Activated CD4-positive, alpha-beta T cell treated with anti-CD3 and anti-CD28 coated beads, Interleukin-2, amount 50 U/mL, for 4 hours (primary cell): ENCODE measurements around the gene SF3B6.
"Not testable (repeated sequence)": the region's sequence is repeated elsewhere in the genome, so short reads cannot be mapped to it uniquely, and the experiment has no call there.

Experiments used
- DNase-seq, 2 experiments: peaks; one replicate each; pipeline ENCODE4 v3.0.0-alpha.2; 2020

SF3B6 gene, protein sequence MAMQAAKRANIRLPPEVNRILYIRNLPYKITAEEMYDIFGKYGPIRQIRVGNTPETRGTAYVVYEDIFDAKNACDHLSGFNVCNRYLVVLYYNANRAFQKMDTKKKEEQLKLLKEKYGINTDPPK

DNA sequence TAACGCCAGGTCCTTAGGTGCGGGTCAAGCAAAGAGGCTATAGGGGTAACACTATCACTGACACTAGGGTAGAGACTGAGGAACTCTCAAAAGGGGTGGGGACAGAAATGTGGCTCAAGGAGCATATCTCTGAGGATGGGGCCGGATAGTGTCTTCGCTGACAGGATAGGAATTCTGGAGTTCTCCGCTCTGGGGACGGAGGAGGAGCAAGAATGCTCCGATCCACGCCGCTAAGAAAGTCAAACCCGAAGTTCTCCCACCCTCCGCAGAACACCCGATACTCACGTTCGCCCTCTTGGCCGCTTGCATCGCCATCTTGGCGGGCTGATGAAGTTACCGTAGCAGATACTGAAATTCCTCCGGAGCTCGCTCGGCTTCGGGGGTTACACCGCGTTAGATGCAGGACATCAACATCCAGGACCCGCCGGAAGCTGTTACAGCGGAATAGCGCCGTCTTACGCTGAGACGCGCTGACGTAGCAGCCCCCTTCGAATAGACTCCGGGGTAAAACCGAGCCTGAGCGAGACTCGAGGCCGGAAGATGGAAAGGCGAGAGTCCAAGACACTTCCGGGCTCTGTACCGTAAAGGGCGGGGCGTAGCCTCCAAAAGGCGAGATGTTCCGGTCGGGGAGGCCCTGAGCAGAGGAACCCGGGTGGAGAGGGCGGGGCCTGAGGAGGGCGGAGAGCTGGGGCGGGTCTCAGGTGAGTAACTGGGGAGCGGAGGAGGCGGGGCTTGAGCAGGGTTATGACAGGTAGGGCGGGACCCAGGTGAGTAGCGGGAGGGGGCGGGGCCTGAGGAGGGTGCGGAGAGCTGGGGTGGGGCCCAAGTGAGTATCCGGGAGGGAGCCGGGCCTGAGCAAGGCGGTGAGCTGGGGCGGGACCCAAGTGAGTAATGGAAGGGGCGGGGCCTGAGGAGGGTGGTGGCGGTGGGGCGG, at the start of gene SF3B6:
SF3B6 (minus strand) TSS at position 412 of the 934 bp plus-strand sequence; CDS start at position 315, 97 bp downstream.
- DNase-seq: peak; percentile 100

DNA sequence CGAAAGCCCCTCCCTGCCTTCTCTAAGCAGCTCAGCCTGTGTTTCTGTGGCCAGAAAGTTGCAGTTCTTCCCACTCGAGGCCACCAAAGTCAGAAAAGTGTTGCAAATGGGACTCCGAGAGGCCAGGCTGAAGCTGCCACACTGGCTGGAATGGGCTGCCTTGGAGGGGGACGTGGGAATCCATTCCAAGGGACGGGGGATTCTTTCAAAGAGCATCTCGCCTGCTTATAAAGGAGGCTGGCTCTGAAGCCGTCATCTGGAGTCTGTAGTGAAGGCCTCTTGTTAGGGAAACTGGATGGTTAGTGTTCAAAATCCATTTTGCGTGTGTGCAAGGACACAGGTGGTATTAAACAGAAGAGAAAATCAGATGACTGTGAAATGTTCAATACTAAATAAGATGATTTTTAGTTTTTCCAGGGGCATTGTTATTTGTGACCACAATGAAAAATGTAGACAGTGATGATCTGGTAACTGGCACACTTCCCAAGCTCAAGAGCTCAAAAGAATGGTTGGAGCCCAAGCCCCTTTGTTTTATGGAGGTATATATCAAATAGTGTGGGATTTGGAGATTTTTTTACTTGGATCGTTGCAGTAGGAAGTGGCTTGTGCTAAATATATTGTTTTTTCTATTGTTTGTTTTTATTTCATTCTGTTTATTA, 47.9 kb upstream of the SF3B6 start:
- DNase-seq: peak in 1 of 2 experiments; percentile 28

DNA sequence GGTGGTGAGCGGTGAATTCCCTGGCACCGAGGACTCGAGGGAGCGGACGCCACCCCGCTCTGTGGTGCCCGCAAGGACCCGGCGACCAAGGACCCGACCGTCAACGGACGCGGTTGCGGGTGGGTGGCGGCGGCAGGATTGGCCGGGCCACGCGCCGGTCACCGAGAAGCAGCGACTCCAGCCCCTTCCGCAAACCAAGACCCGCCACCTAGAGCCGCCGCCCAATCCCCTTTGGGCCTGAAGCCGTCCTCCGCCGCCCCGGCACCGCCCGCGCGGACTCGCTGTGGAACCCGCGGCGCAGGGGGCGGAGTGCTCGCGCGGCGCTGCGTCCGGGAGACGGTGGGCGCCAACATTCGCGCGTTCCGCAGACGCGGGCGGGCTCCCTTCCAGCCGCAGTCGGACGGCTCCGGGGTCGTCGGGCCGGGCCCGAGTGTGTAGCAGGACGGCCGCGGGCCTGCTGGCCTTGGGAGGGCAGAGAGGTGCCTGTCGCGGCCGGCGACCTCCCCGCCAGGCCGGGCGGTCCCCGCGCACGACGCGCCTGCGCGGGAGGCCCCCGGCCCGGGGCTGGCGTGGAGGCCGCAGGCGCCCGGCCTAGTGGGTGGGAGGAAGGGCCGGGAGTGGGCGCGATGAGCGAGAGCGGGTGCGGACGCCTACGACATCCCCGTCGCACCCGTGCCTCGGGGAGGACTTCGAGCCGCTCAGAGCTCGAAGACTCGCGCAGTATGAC, 47.2 kb upstream of the SF3B6 start, which contains the start of the genes FAM228B and PFN4:
FAM228B (plus strand) TSS at position 275 of the 727 bp plus-strand sequence. CDS start 893 bp downstream, outside the sequence.
PFN4 (minus strand) TSS at position 140 of the 727 bp plus-strand sequence. CDS start 799 bp downstream, outside the sequence.
- DNase-seq: peak; percentile 29 to 30

DNA sequence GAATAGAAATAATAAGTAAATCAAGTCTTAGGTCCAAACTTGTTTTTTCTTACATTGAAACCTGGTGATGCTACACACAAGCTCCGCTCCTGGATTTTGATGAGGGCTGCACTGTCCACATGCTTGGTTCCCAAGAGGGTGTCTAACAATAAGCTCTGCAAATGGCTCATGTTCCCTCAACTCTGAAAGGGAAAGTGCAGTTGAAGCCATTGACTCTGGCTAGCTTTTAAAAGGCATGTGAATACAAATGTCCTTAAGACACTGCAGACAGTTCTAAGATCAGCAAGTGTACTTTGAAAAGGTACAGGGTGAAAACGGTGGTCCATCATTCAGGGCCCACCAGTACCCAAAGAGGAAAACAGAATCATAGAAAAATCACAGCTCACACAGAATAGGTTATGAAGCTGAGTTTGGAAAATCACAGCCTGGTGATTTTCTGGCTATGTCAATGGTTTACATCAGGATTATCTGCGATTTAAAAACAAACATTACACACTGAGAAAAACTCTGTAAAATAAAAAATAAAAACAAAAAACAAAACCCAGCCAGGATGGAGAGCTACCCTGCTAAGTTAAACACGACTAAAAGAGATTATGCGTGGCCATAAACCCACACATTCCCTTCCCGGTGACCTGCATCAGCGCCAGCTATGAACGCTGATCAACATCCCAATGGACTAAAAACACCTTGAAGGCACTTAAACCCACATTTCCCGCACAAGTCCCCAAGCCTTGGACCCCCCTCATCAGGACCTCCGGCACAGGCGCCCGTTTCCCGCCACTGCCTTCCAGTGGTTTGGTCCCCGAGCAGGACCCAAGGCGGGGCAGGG, 46.5 kb upstream of the SF3B6 start:
- no peak for DNase-seq

DNA sequence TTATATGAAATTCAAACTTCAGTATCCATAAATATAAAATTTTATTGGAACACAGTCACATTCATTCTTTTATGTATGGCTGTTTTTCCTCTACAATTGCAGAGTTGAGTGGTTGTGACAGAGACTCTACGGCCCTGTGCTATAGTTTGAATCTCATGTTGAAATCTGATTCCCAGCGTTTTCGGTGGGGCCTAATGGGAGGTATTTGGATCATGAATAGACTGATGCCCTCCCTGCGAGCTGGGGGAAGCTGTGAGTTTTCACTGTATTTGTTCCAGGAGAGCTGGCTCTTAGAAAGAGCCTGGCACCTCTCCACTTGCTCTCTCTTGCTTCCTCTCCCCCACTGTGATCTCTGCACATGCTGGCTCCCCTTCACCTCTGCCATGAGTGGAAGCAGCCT, 45.3 kb upstream of the SF3B6 start:
- no peak for DNase-seq

DNA sequence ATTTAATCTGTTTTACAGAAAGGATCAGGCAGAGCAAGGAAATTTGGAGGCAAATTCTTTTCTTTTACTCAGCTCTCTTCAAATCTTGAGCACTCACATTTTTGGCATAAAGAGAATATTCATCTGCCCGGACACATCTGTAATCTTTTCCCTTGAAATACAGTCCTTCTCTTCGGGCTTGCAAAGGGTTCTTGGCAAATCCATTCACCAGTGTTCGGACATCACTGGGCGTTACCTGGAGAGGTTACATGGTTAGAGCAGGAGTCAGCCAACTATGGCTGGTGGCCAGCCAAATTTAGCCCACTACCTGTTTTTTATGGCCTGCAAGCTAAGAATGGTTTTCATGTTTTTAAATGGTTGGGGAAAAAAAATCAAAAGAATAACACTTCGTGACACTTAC, 44.9 kb upstream of the SF3B6 start:
- DNase-seq: no peak

DNA sequence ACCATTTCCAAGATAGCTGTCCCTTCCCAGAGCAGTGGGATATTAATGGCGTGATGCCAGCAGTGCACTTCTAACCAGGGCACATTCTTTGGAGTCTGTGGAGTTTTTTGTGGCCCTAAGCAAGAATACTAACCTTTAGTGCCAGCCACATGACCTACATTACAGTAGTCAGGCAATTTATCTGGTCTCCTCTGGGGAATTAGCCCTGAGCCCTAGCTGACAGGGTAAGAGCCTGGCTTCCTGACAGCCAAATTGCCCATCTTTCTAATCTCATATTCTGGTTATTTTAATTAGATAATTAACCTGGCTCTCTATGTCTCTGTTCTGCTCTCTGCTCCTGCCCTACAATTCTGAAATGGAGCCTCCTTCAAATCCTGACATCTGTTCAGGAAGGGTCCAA, 41.8 kb upstream of the SF3B6 start:
- DNase-seq: no peak

DNA sequence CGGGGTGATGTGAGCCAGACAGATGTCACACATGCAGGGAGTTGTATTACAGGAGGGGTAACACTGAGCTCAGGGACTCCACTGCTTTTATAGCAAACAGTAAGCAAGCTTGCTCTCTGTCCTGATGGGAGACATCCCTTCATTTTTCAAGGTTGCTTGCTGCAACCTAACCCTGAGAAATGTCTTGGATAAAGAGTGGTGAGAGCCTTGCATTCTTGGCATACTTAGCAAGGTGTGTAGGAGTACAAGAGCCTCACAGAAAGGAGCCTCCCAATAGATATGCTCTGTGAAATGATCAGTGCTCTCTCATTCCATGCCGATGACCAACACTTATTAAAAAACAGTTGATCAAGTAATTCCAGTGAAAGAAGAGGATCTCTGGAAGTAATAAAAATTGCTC, 38.9 kb upstream of the SF3B6 start:
- no peak for DNase-seq

DNA sequence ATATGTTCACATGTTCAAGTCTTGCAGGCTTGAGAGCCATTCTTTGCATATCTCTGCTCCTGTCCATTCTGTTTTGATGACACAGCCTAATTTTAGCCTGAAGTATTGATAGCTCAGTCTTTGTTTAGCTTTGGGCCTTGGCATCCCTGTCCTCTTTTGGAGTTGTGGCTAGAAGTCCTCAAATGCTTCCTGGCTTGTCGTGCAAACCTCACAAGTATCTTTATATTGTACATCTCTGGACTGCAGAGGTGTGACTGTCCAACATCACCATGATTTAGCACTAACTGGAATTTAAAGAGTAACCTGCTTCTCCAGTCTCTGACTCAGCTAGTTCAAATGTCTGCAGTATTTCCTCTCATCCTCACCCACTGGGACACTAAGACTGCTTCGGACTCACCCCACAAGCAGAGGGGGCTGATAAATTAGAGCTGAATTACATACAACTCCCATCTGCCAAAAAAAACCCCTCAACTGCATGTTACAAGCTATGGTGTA, 35.3 kb upstream of the SF3B6 start:
- no peak for DNase-seq

DNA sequence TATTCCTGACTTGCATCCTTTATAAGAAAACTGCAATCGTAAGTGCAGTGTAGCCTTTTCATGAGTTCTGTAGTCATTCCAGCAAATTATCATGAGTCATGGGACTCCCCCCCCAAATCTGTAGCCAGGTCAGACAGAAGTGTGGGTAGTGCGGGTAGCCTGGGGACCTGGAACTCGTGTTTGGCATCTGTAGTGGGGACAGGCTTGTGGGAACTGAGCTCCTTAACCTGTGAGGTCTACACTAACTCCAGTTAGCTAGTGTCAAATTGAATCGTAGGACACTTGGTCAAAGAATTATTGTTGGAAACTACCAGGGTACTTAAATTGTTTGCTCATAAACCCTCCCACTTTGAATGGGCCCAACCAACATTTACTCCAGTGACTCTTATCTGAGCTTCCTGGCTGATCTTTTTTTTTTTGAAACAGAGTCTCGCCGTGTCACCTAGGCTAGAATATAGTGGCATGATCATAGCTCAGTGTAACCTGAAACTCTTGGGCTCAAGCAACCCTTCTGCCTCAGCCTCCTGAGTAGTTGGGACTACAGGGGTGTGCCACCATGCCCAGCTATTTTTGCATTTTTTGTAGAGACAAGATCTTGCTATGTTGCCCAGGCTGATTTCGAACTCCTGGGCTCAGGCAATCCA, 34.7 kb upstream of the SF3B6 start:
- no peak for DNase-seq

DNA sequence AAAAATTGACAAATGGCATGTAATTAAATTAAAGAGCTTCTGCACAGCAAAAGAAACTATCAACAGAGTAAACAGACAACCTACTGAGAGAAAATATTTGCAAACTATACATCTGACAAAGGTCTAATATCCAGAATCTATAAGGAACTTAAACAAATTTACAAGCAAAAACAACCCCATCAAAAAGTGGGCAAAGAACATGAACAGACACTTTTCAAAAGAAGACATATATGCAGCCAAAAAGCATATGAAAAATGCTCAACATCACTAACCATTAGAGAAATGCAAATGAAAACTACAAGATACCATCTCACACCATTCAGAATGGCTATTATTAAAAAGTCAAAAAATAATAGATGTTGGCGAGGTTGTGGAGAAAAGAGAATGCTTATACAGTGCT, 33.3 kb upstream of the SF3B6 start:
- not testable (repeated sequence) for DNase-seq

DNA sequence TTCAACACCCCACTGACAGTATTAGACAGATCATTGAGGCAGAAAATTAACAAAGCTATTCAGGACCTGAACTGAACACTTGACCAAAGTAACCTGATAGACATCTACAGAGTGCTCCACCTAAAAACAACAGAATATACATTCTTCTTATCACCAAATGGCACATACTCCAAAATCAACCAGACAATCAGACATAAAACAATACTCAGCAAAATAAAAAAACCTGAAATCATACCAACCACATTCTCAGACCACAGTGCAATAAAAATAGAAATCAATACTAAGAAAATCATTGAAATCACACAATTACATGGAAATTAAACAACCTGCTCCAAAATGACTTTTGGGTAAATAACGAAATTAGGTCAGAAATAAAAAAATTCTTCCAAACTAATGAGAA, 31.2 kb upstream of the SF3B6 start:
- DNase-seq: no peak

DNA sequence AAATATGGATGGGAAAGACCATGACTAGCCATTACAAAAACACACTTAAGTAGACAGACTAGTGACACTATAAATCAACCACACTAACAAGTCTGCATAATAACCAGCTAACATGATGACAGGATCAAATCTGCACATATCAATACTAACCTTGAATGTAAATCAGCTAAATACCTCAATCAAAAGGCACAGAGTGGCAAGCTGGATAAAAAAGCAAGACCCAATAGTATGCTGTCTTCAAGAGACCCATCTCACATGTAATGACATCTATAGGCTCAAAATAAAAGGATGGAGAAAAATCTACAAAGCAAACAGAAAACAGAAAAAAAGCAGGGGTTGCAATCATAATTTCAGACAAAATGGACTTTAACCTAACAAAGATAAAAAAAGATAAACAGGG, 30.7 kb upstream of the SF3B6 start:
- DNase-seq: no peak

DNA sequence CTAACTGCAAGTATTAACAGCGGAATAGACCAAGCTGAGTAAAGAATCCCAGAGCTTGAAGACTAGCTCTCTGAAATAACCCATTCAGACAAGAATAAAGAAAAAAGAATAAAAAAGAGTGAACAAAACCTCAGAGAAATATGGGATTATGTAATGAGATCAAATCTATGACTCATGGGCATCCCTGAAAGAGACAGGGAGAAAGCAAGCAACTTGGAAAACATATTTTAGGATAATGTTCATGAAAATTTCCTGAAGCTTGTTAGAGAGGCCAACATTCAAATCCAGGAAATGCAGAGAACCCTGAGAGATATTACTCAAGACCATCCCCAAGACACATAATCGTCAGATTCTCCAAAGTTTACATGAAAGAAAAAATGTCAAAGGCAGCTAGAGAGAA, 29.7 kb upstream of the SF3B6 start:
- no peak for DNase-seq

DNA sequence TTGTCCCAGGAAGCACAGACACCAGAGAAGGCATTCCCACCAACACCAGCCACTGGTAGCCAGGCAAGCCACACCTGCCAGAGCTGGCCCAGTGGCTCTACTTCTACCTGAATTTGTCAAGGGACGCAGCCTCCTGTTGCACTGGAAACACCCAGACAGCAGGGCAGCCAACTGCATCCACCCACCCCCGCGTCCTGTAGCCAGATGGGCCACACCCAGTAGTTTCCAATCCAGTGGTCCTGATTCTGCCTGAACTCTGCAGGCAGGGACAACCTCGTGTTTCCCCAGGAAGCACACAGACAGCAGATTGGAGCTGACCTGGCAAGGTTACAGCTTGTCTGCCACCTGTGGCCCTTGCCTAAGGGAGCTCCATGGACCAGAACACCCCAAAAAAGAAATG, 28.8 kb upstream of the SF3B6 start:
- DNase-seq: no peak

DNA sequence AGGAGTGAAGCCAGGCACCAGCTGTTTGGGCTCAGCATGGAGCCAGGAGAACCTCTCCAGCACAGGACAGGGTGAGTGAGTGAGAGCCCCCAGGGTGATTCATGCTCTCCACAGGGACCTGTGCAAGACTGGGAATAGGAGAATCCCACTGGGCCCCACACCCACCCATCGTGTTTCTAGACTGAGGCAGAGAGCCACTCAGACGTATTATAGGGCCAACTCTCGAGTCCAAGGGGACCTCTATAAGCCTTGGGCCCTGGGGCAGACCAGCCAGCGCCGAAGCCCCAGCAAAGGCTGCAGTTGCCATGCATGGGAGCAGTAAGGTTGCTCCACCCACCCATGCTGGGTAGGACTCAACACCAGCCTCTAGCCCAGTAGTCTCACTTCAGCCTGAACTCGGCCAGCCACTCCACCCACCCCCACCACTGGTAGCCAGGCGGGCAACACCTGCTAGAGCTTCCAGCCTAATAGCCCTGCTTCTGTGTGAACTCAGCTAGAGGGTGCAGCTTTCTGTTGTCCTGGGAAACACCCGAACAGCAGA, 28.1 kb upstream of the SF3B6 start:
- no peak for DNase-seq

DNA sequence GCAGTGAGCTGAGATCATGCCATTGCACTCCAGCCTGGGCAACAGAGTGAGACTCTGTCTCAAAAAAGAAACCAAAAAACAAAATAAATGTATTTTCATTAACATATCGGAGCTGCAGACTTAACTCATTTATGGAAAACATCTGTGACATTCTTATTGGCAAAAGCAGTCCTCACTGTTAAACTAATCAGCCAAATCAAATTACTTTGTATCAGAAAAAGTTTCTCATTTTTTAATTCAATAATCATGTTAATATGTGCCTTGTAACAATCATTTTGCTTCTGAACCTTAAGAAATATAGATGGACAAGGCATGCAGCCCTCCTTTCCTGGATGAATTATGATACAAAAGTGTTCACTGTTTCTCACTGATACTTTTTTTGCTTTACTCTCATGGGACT, 26.6 kb upstream of the SF3B6 start:
- DNase-seq: no peak

DNA sequence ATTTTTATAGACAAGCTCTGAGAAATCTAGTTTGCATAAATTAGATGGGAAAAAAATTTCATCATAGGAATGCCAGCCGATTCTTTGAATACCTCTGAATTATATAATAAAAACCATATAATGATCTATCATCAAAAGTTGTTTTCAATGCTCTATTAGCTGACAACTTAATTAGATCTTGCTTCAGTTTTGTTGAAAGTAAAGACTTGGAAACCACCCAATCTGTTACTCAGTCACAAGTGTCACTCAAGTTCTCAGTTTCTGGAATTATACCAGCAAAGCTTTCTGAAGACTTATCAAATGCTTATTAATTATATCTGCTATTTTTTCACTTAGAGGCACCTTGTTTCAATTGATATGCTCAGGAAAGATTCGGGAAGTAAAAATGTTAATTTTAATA, 25.9 kb upstream of the SF3B6 start:
- no peak for DNase-seq

DNA sequence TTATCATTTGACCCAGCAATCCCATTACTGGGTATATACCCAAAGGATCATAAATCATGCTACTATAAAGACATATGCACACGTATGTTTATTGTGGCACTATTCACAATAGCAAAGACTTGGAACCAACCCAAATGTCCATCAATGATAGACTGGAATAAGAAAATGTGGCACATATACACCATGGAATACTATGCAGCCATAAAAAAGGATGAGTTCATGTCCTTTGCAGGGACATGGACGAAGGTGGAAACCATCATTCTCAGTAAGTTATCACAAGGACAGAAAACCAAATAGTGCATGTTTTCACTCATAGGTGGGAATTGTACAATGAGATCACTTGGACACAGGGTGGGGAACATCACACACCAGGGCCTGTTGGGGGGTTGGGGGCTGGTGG, 24.6 kb upstream of the SF3B6 start:
- DNase-seq: not testable (repeated sequence)

DNA sequence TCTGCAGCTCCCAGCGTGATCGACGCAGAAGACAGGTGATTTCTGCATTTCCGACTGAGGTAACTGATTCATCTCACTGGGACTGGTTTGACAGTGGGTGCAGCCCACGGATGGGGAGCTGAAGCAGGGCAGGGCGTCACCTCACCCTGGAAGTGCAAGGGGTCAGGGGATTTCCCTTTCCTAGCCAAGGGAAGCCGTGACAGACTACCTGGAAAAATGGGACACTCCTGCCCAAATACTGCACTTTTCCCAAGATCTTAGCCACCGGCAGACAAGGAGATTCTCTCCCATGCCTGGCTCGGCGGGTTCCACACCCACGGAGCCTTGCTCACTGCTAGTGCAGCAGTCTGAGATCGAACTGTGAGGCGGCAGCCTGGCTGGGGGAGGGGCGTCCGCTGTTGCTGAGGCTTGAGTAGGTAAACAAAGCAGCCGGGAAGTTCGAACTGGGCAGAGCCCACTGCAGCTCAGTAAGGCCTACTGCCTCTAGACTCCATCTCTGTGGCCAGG, 19.1 kb upstream of the SF3B6 start:
- DNase-seq: not testable (repeated sequence)

DNA sequence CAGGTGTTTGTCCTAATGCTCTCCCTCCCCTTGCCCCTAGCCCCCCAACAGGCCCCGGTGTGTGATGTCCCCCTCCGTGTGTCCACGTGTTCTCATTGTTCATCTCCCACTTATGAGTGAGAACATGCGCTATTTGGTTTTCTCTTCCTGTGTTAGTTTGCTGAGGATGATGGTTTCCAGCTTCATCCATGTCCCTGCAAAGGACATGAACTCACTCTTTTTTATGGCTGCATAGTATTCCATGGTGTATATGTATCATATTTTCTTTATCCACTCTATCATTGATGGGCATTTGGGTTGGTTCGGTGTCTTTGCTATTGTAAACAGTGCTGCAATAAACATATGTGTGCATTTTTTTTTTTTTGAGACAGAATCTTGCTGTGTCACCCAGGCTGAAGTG, 17.1 kb upstream of the SF3B6 start:
- not testable (repeated sequence) for DNase-seq
